Measurements from ENCODE around the gene HSD17B14.

HSD17B14 gene

DNA sequence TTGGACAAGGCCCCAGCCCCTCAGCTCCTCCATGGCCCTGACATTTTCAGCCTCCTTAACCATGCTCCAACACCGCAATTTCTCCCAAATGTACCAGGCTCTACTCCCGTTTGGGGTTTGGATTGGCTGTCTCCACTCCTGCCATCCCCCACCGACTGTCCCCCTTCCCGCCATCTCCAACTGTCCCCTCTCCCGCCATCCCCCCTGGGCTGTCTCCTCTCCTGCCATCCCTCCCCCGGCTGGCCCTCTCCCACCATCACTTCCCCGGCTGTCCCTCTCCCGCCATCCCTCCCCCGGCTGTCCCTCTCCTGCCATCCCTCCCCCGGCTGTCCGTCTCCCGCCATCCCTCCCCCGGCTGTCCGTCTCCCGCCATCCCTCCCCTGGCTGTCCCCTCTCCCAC lies 30.8 kb downstream of the HSD17B14 start:
- no peak overlapping the region for H3K27ac ChIP-seq
- TF ChIP-seq CTCF (conservative IDR thresholded peaks at IDR 0.05) = no peak
- TF ChIP-seq ZFX (IDR thresholded peaks at IDR 0.05) = no peak

DNA sequence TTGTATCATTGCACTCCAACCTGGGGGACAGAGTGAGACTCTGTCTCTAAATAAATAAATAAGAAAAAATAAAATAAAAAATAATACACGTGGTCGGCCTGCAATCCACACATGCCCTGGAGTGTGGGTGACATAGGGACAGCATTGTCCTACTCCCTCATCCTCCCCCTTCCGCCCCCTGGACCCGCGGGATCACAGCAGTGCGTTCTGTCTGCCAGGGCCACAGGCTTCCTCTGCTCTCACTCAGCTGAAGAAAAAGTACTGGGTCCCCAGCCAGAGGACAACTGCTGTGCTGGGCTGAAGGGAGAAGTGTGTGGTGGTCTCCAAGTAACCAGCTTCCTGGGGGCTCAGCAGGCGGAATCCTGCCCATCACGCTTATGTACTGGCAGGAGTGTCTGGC lies 31.8 kb downstream of the HSD17B14 start:
- no peak for TF ChIP-seq CTCF (conservative IDR thresholded peaks at IDR 0.05)
- no peak for TF ChIP-seq ZFX (IDR thresholded peaks at IDR 0.05)
- H3K27ac ChIP-seq = no peak overlapping the region

GRCh38 chr19:48802623-48803022 lies 33.7 kb downstream of the HSD17B14 start:
- no peak overlapping the region for H3K27ac ChIP-seq
- no peak for TF ChIP-seq CTCF (conservative IDR thresholded peaks at IDR 0.05)
- no peak for TF ChIP-seq ZFX (IDR thresholded peaks at IDR 0.05)

DNA sequence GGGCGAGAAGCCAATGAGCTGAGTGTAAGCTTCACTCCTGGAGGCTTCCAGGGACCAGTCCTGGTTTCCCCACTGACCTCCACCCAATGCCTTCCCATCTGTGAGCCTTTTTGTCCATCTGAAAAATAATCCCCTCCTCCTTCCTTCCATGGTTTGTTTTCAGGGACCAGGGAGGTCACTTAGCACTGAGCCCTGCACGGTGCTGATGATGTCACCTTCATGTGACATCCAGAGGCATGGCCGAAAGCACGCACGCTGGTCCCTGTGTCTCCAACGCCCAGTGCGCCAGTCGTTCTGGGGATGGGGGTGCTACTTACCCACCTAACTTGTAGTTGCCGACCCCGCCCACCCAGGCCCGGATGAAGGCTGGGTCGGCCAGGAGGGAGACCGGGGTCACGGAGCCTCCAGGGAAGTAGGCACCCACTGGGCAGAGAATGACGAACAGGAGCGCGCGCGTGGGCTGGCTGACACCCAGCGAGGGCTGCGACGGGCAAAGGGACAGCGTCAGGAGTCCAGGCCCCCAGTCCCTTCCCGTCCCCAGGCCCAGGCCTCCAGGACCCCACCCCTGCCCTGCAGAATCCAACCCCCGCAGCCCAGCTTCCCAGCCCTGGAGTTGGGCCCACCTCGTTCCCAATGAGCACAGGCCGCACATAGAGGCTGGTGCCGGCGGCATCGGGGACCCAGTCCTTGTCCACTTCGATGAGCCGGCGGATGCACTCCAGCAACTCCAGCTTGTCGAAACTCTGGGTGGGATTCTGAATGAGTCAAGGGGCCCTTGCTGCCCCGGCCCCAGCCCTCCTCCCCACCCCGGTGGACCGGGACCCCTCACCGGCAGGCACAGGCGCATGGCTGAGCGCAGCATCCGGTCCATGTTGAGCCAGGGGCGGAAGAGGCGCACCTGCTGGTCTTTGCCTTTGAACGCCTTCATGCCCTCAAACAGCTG lies 36.7 kb downstream of the HSD17B14 start:
- TF ChIP-seq CTCF (conservative IDR thresholded peaks at IDR 0.05) (no peak), ZFX (IDR thresholded peaks at IDR 0.05) (no peak)
- no peak overlapping the region for H3K27ac ChIP-seq

- no peak overlapping the region for H3K27ac ChIP-seq
Observed at GRCh38 chr19:48798937-48799336, 37.4 kb downstream of the HSD17B14 start.

DNA sequence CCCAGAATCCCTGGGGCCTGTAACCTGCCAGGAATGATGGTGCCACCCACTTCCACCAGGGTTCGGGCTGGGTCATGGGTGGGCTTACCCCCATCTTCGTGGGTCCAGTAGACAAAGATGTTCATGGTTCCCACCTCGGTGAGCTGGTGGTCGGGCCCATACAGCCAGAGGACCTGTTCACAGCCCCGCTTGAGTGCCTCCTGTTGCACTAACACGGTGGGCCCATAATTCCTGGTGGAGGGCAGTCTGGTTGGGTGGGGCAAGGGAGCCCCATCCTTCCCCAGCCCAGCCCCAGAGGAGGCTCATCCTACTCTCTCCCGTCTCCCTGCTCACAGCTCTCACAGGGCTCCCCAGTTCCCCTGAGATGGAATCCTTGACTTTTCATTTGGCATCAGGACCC lies 39.2 kb downstream of the HSD17B14 start:
- TF ChIP-seq CTCF (conservative IDR thresholded peaks at IDR 0.05) = no peak
- TF ChIP-seq ZFX (IDR thresholded peaks at IDR 0.05) = no peak
- no peak overlapping the region for H3K27ac ChIP-seq

More at GRCh38 chr19:48798937-48799336, 37.4 kb downstream of the HSD17B14 start:
- TF ChIP-seq ZFX (IDR thresholded peaks at IDR 0.05) = no peak
- TF ChIP-seq CTCF (conservative IDR thresholded peaks at IDR 0.05) = no peak

GRCh38 chr19:48796298-48797083 lies 39.8 kb downstream of the HSD17B14 start:
- TF ChIP-seq CTCF (conservative IDR thresholded peaks at IDR 0.05) (no peak), ZFX (IDR thresholded peaks at IDR 0.05) (no peak)
- H3K27ac ChIP-seq = no peak overlapping the region

All from C4-2B (cell line).